Natural killer cell (primary cell): ENCODE data around the gene TRMT44. TPM values are rescaled to one million over a fixed set of nuclear protein-coding genes. Genes with fewer than 3 reads are reported as not detected.

Experiments
- ATAC-seq, 3 donors: fragments of 150-1000 bp in 2 of 3; fragments of 200-7000 bp in 1 of 3; cut with Tn5 transposase; 1 replicate in 1 of 3; 2 replicates in 2 of 3; pipeline ENCODE4 v1.10.0; 2021; ENCODE audit warnings: mild to moderate bottlenecking in 2 of 3, moderate library complexity in 2 of 3
- DNase-seq, 2 donors: peaks; one replicate each; pipeline versions ENCODE4 v3.0.0 to v3.0.0-alpha.2; 2013 to 2021; ENCODE audit warnings: mixed read lengths in 1 of 2
- H3K27ac ChIP-seq: one replicate; pipeline ENCODE4 v1.5.1; 2013; ENCODE audit warnings: mild to moderate bottlenecking, low read length
- H3K27me3 ChIP-seq: one replicate; pipeline ENCODE4 v1.6.1; 2013; ENCODE audit warnings: low read length; ENCODE audit not compliant: control insufficient read depth, insufficient read depth
- H3K36me3 ChIP-seq: one replicate; pipeline ENCODE4 v1.6.1; 2013; ENCODE audit warnings: low read length; ENCODE audit not compliant: control insufficient read depth, insufficient read depth
- H3K4me1 ChIP-seq: one replicate; pipeline ENCODE4 v1.6.1; 2013; ENCODE audit warnings: low read length; ENCODE audit not compliant: control insufficient read depth, insufficient read depth
- H3K4me3 ChIP-seq: one replicate; pipeline ENCODE4 v1.5.1; 2013; ENCODE audit warnings: low read length
- H3K9me3 ChIP-seq: one replicate; pipeline ENCODE4 v1.6.1; 2013; ENCODE audit warnings: low read length; ENCODE audit not compliant: control insufficient read depth, insufficient read depth
- H3K27ac Mint-ChIP-seq, 2 donors: one replicate each; pipeline ENCODE4 v1.8.0; 2022; ENCODE audit warnings: mild to moderate bottlenecking in 2 of 2, mixed read lengths in 2 of 2, moderate library complexity in 1 of 2
- H3K27me3 Mint-ChIP-seq, 2 donors: one replicate each; pipeline ENCODE4 v1.8.0; 2022; ENCODE audit warnings: low read depth in 2 of 2, mixed read lengths in 2 of 2
- H3K36me3 Mint-ChIP-seq: one replicate; pipeline ENCODE4 v1.8.0; 2022; ENCODE audit warnings: mixed read lengths
- H3K4me1 Mint-ChIP-seq, 2 donors: one replicate each; pipeline ENCODE4 v1.8.0; 2022; ENCODE audit warnings: mixed read lengths in 2 of 2
- H3K4me3 Mint-ChIP-seq: one replicate; pipeline ENCODE4 v1.8.0; 2022; ENCODE audit warnings: mild to moderate bottlenecking, moderate library complexity, mixed read lengths
- H3K9me3 Mint-ChIP-seq, 2 donors: one replicate each; pipeline ENCODE4 v1.8.0; 2022; ENCODE audit warnings: mixed read lengths in 2 of 2
- CTCF ChIP-seq: fragments of 200-600 bp; IDR thresholded peaks from one replicate; pipeline ENCODE4 v1.8.0; 2022; ENCODE audit warnings: antibody characterized with exemption
- WGBS: methylation state at CpG from one replicate; pipeline ENCODE4 v1.1.7; 2013; ENCODE audit warnings: missing lambda C conversion rate; ENCODE audit not compliant: insufficient coverage; 5-methylcytosine and 5-hydroxymethylcytosine counted together
- intact Hi-C: fragments of 100-400 bp; cut with micrococcal nuclease; formaldehyde crosslinking; loops from one replicate; pipeline ENCODE4 v1.14.2; 2022
- total RNA-seq, 4 donors: library from RNA; stranded (reverse); fragments of 120-200 nt in 1 of 4; gene quantifications; one replicate each; pipeline versions ENCODE4 v1.2.3 to v1.2.4, GENCODE V29; 2013 to 2022

TRMT44 gene
- total RNA-seq, 3 donors from 2014 or later (not counting 1 experiment from before 2014, with no cell fraction given) = 24.4 to 37.5 (median 34.3) TPM

- peaks cover 41% of the 10 kb centered on the region for H3K36me3 ChIP-seq
- DNase-seq = no peak
- no peak for TF ChIP-seq CTCF
- H3K9me3 Mint-ChIP-seq = no peaks in the 10 kb centered on the region
- H3K9me3 ChIP-seq = no peaks in the 10 kb centered on the region
- H3K4me1 ChIP-seq = no peaks in the 10 kb centered on the region
- no peak overlapping the region for H3K4me3 ChIP-seq
- peaks cover 8% of the 10 kb centered on the region for H3K36me3 Mint-ChIP-seq
- no peak overlapping the region for H3K27ac ChIP-seq
- no peak for ATAC-seq
- no peaks in the 10 kb centered on the region for H3K4me1 Mint-ChIP-seq
- intact Hi-C loops = no loop called here
- WGBS = 92% methylated on average over 9 of the region's 9 CpGs
- H3K27me3 ChIP-seq = no peaks in the 10 kb centered on the region
- H3K4me3 Mint-ChIP-seq = no peak overlapping the region
- H3K27me3 Mint-ChIP-seq = no peaks in the 10 kb centered on the region
- no peak overlapping the region for H3K27ac Mint-ChIP-seq
Observed at GRCh38 chr4:8457646-8458252, 17.2 kb downstream of the TRMT44 start.

- Histone ChIP-seq H3K27me3 (no peaks in the 10 kb centered on the region), H3K9me3 (no peaks in the 10 kb centered on the region), H3K27ac (no peak overlapping the region), H3K36me3 (peaks cover 34% of the 10 kb centered on the region), H3K4me1 (no peaks in the 10 kb centered on the region), H3K4me3 (no peak overlapping the region)
- intact Hi-C loops = no loop called here
- ATAC-seq (no peak), DNase-seq (no peak)
- Mint-ChIP-seq H3K36me3 (peaks cover 8% of the 10 kb centered on the region), H3K27me3 (no peaks in the 10 kb centered on the region), H3K4me3 (no peak overlapping the region), H3K27ac (no peak overlapping the region), H3K4me1 (no peaks in the 10 kb centered on the region), H3K9me3 (no peaks in the 10 kb centered on the region)
- TF ChIP-seq CTCF = no peak
- WGBS = 97% methylated on average over 8 of the region's 8 CpGs
Observed at GRCh38 chr4:8459867-8460445, 19.4 kb downstream of the TRMT44 start.

- Histone ChIP-seq H3K4me1 (no peaks in the 10 kb centered on the region), H3K4me3 (no peak overlapping the region), H3K27me3 (no peaks in the 10 kb centered on the region), H3K9me3 (no peaks in the 10 kb centered on the region), H3K27ac (no peak overlapping the region), H3K36me3 (peaks cover 36% of the 10 kb centered on the region)
- no peaks in the 10 kb centered on the region for H3K9me3 Mint-ChIP-seq
- no peak overlapping the region for H3K27ac Mint-ChIP-seq
- 98% methylated on average over 6 of the region's 6 CpGs for WGBS
- ATAC-seq = no peak
- peaks cover 6% of the 10 kb centered on the region for H3K36me3 Mint-ChIP-seq
- no peaks in the 10 kb centered on the region for H3K27me3 Mint-ChIP-seq
- H3K4me3 Mint-ChIP-seq = no peak overlapping the region
- TF ChIP-seq CTCF = no peak
- intact Hi-C loops = no loop called here
- H3K4me1 Mint-ChIP-seq = no peaks in the 10 kb centered on the region
- no peak for DNase-seq
Observed at GRCh38 chr4:8461086-8461485, 20.5 kb downstream of the TRMT44 start.

GRCh38 chr4:8461616-8462015, 21.0 kb downstream of the TRMT44 start:
- Mint-ChIP-seq H3K9me3 (no peaks in the 10 kb centered on the region), H3K4me3 (no peak overlapping the region), H3K27me3 (no peaks in the 10 kb centered on the region), H3K4me1 (no peaks in the 10 kb centered on the region), H3K27ac (no peak overlapping the region), H3K36me3 (peaks cover under 1% of the 10 kb centered on the region)
- TF ChIP-seq CTCF = no peak
- H3K27ac ChIP-seq = no peak overlapping the region
- no peaks in the 10 kb centered on the region for H3K27me3 ChIP-seq
- intact Hi-C loops = no loop called here
- H3K36me3 ChIP-seq = peaks cover 36% of the 10 kb centered on the region
- no peak overlapping the region for H3K4me3 ChIP-seq
- no peaks in the 10 kb centered on the region for H3K4me1 ChIP-seq
- ATAC-seq (no peak), DNase-seq (no peak)
- no peaks in the 10 kb centered on the region for H3K9me3 ChIP-seq
- 96% methylated on average over 4 of the region's 6 CpGs for WGBS
